Endothelial cell of umbilical vein (primary cell): ENCODE data around the gene RBM25.

Source experiments
- CTCF ChIP-seq, 2 donors: IDR thresholded peaks; 1 replicate in 1 of 2; 2 replicates in 1 of 2; pipeline ENCODE4 v1.5.1; 2011; ENCODE audit warnings: low read length in 2 of 2, mild to moderate bottlenecking in 2 of 2, moderate library complexity in 2 of 2, control low read depth in 1 of 2, inconsistent platforms in 1 of 2, low read depth in 1 of 2; ENCODE audit not compliant: insufficient read depth in 1 of 2; ENCODE audit errors: extremely low read depth in 1 of 2
- EZH2 ChIP-seq: IDR thresholded peaks from 2 replicates; pipeline ENCODE4 v1.6.1; 2012; ENCODE audit warnings: borderline replicate concordance, low read depth, mild to moderate bottlenecking, moderate library complexity, low read length, inconsistent platforms; ENCODE audit not compliant: severe bottlenecking
- JUN ChIP-seq: IDR thresholded peaks from 2 replicates; pipeline ENCODE4 v1.6.1; 2011; ENCODE audit warnings: borderline replicate concordance, low read depth; ENCODE audit not compliant: insufficient read length, insufficient read depth
- MAX ChIP-seq: IDR thresholded peaks from 2 replicates; pipeline ENCODE4 v1.6.1; 2011; ENCODE audit not compliant: insufficient read depth, insufficient read length
- POLR2A ChIP-seq: IDR thresholded peaks from 2 replicates; pipeline ENCODE4 v1.6.1; 2012; ENCODE audit warnings: low read depth, mild to moderate bottlenecking, control low read depth, low read length
- POLR2AphosphoS5 ChIP-seq: IDR thresholded peaks from 2 replicates; pipeline ENCODE4 v1.6.1; 2012; ENCODE audit warnings: low read depth, mild to moderate bottlenecking, control low read depth, low read length, moderate library complexity; ENCODE audit not compliant: insufficient read depth

- TF ChIP-seq CTCF (IDR thresholded peaks at IDR 0.05; ENCODE audit: extremely low read depth in 1 of 2, insufficient read depth in 1 of 2, low read depth in 1 of 2, low read length in 2 of 2) = no peak
- no peak for TF ChIP-seq EZH2
- TF ChIP-seq POLR2A = no peak
- TF ChIP-seq POLR2AphosphoS5 = no peak
- no peak for TF ChIP-seq MAX
- TF ChIP-seq JUN = no peak
These were observed 30.8 kb upstream of the RBM25 start for GRCh38 chr14:73027546-73027945.
